Kidney (tissue), 14 donors: Measurements from ENCODE around the gene TSSK6. TPM values are rescaled to one million over a fixed set of nuclear protein-coding genes. Genes with fewer than 3 reads are reported as not detected.

ENCODE experiments used
- DNase-seq, 5 donors: peaks; one replicate each; pipeline ENCODE4 v3.0.0-alpha.2; 2013 to 2020
- FAIRE-seq: peaks from 2 replicates; lab custom pipeline; 2012; peaks lifted over from hg19 to GRCh38; lab: Jason Lieb, UNC
- H3K27ac ChIP-seq, 2 donors: one replicate each; pipeline ENCODE4 v1.7.0; 2013; ENCODE audit warnings: low read depth in 2 of 2, low read length in 2 of 2, inconsistent platforms in 1 of 2
- H3K27me3 ChIP-seq: one replicate; pipeline ENCODE4 v1.7.1; 2013; ENCODE audit warnings: low read length, inconsistent platforms; ENCODE audit not compliant: control insufficient read depth, insufficient read depth
- H3K36me3 ChIP-seq, 3 donors: one replicate each; pipeline versions ENCODE4 v1.7.0 to v1.7.1; 2013; ENCODE audit warnings: low read length in 3 of 3, control low read depth in 1 of 3, inconsistent platforms in 1 of 3; ENCODE audit not compliant: insufficient read depth in 3 of 3, control insufficient read depth in 2 of 3
- H3K4me1 ChIP-seq, 3 donors: one replicate each; pipeline versions ENCODE4 v1.7.0 to v1.7.1; 2013; ENCODE audit warnings: low read length in 3 of 3, inconsistent platforms in 1 of 3, low read depth in 1 of 3; ENCODE audit not compliant: control insufficient read depth in 2 of 3, insufficient read depth in 2 of 3
- H3K4me3 ChIP-seq, 3 donors: one replicate each; pipeline versions ENCODE4 v1.7.0 to v1.8.1; 2013; ENCODE audit warnings: low read length in 3 of 3, control low read depth in 1 of 3, inconsistent platforms in 1 of 3
- H3K9ac ChIP-seq, 3 donors: one replicate each; pipeline versions ENCODE4 v1.7.0 to v1.7.1; 2013; ENCODE audit warnings: low read length in 3 of 3, control low read depth in 1 of 3, inconsistent platforms in 1 of 3
- H3K9me3 ChIP-seq, 3 donors: one replicate each; pipeline versions ENCODE4 v1.7.0 to v1.7.1; 2013; ENCODE audit warnings: low read length in 3 of 3, control low read depth in 1 of 3, inconsistent platforms in 1 of 3; ENCODE audit not compliant: control insufficient read depth in 2 of 3, insufficient read depth in 1 of 3
- intact Hi-C: fragments of 100-400 bp; cut with DNase I; formaldehyde crosslinking; loops from one replicate; pipeline ENCODE4 v1.11.1; 2022
- polyA plus RNA-seq: library from polyadenylated mRNA; stranded (reverse); fragments of 350-450 nt; fragmentation: Illumina TruSeq; extraction: RNeasy Lipid Tissue Mini Kit (QIAGEN cat#74804); gene quantifications from one replicate; pipeline ENCODE4 v1.2.3, GENCODE V29; 2014; ENCODE audit warnings: low read depth, low replicate concordance; ENCODE audit not compliant: insufficient read depth
- total RNA-seq: library from RNA; stranded (reverse); fragmentation: NEBNext Ultra II Directional; extraction: Animal tissue kit (Norgen Biotek cat#: 25700); gene quantifications from one replicate; pipeline ENCODE4 v1.2.1, GENCODE V29; 2021
- TF ChIP-seq, protein P1 (sequence below): IDR thresholded peaks from 3 replicates; pipeline ENCODE4 v1.5.1; 2012; ENCODE audit warnings: mild to moderate bottlenecking, moderate library complexity, borderline replicate concordance; ENCODE audit not compliant: insufficient read depth; ENCODE audit errors: extremely low read depth
- donor health status: control.
- donor health status: control.
- donor health status: control.
- donor health status: control.
- donor health status: control.
- donor health status: DM: yes; HTN: yes; CAD: no.
- donor health status: Normal renal cell carcinoma (clear cell type).

Gene TSSK6
- total and polyA plus RNA-seq, 2 donors from 2014 or later: 1.4 to 3.7 TPM

- FAIRE-seq (no peak), DNase-seq (peak in 1 of 5 donors; percentile 57)
- no peaks in the 10 kb centered on the region for H3K9me3 ChIP-seq
- peaks cover 0 to 3% (median 0%) of the 10 kb centered on the region in 3 donors for H3K36me3 ChIP-seq
- H3K27ac ChIP-seq: no peak overlapping the region
- TF ChIP-seq, protein P1, sequence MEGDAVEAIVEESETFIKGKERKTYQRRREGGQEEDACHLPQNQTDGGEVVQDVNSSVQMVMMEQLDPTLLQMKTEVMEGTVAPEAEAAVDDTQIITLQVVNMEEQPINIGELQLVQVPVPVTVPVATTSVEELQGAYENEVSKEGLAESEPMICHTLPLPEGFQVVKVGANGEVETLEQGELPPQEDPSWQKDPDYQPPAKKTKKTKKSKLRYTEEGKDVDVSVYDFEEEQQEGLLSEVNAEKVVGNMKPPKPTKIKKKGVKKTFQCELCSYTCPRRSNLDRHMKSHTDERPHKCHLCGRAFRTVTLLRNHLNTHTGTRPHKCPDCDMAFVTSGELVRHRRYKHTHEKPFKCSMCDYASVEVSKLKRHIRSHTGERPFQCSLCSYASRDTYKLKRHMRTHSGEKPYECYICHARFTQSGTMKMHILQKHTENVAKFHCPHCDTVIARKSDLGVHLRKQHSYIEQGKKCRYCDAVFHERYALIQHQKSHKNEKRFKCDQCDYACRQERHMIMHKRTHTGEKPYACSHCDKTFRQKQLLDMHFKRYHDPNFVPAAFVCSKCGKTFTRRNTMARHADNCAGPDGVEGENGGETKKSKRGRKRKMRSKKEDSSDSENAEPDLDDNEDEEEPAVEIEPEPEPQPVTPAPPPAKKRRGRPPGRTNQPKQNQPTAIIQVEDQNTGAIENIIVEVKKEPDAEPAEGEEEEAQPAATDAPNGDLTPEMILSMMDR: no peak
- H3K4me1 ChIP-seq: peaks cover 0 to 4% (median 0%) of the 10 kb centered on the region in 3 donors
- no peak overlapping the region for H3K4me3 ChIP-seq
- intact Hi-C loops: loop anchor here (5.0 to 10.0 kb wide), 2 partner anchors 109 to 432 kb away; partner anchors contain the start of gene GMIP
- peaks cover 2% of the 10 kb centered on the region for H3K27me3 ChIP-seq
- no peak overlapping the region for H3K9ac ChIP-seq
These were observed 17.7 kb upstream of the TSSK6 start for GRCh38 chr19:19532806-19533701.

GRCh38 chr19:19531951-19532805 lies 16.8 kb upstream of the TSSK6 start:
- Histone ChIP-seq H3K27me3 (no peaks in the 10 kb centered on the region), H3K9ac (no peak overlapping the region), H3K9me3 (no peaks in the 10 kb centered on the region), H3K4me3 (no peak overlapping the region), H3K4me1 (peaks cover 0 to 2% (median 0%) of the 10 kb centered on the region in 3 donors), H3K36me3 (peaks cover 0 to 3% (median 0%) of the 10 kb centered on the region in 3 donors), H3K27ac (no peak overlapping the region)
- TF ChIP-seq, protein P1: peak; percentile 96
- DNase-seq (peak; percentile 68 to 92 (median 86)), FAIRE-seq (no peak)
- intact Hi-C loops: loop anchor here (5.0 to 10.0 kb wide), 2 partner anchors 110 to 433 kb away; partner anchors contain the start of gene GMIP

GRCh38 chr19:19530889-19531288 lies 15.5 kb upstream of the TSSK6 start:
- FAIRE-seq (no peak), DNase-seq (no peak)
- no peak overlapping the region for H3K27ac ChIP-seq
- H3K27me3 ChIP-seq: no peaks in the 10 kb centered on the region
- no peaks in the 10 kb centered on the region for H3K9me3 ChIP-seq
- intact Hi-C loops: loop anchor here (5.0 to 10.0 kb wide), 2 partner anchors 111 to 434 kb away; partner anchors contain the start of gene GMIP
- no peak overlapping the region for H3K9ac ChIP-seq
- no peak overlapping the region for H3K4me3 ChIP-seq
- TF ChIP-seq, protein P1: no peak
- H3K4me1 ChIP-seq: peaks cover 0 to 2% (median 0%) of the 10 kb centered on the region in 3 donors
- H3K36me3 ChIP-seq: peaks cover 0 to 3% (median 0%) of the 10 kb centered on the region in 3 donors
